ENCODE measurements around the gene LMX1B. TPM values are rescaled to one million over a fixed set of nuclear protein-coding genes. Genes with fewer than 3 reads are reported as not detected.

The LMX1B gene
- total RNA-seq, 1 experiment from 2014 or later, result not detected

GRCh38 chr9:126614088-126614454 is 343 bp downstream of the LMX1B start:
- TF ChIP-seq, protein P1, sequence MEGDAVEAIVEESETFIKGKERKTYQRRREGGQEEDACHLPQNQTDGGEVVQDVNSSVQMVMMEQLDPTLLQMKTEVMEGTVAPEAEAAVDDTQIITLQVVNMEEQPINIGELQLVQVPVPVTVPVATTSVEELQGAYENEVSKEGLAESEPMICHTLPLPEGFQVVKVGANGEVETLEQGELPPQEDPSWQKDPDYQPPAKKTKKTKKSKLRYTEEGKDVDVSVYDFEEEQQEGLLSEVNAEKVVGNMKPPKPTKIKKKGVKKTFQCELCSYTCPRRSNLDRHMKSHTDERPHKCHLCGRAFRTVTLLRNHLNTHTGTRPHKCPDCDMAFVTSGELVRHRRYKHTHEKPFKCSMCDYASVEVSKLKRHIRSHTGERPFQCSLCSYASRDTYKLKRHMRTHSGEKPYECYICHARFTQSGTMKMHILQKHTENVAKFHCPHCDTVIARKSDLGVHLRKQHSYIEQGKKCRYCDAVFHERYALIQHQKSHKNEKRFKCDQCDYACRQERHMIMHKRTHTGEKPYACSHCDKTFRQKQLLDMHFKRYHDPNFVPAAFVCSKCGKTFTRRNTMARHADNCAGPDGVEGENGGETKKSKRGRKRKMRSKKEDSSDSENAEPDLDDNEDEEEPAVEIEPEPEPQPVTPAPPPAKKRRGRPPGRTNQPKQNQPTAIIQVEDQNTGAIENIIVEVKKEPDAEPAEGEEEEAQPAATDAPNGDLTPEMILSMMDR (conservative IDR thresholded peaks at IDR 0.05; ENCODE audit: low read depth, low read length), result no peak
- no peak for TF ChIP-seq EZH2 (IDR thresholded peaks at IDR 0.05; ENCODE audit: borderline replicate concordance, low read depth, low read length, poor library complexity, severe bottlenecking)
- CTCF ChIA-PET, result no interaction called here
- H3K27me3 ChIP-seq (replicated peaks; ENCODE audit: insufficient read depth, low read depth, low read length, poor library complexity), result peaks cover 93% of the 10 kb centered on the region
- intact Hi-C loops (cut with micrococcal nuclease; ENCODE audit: unreplicated experiment), result loop anchor here (5.0 kb wide), 1 partner anchor 78 kb away; no protein-coding TSS in a partner anchor
- no peaks in the 10 kb centered on the region for H3K9me3 ChIP-seq (ENCODE audit: low read depth, low read length, poor library complexity, severe bottlenecking)
- no TSS peak for BruUV-seq (replicated peaks)
- H3K4me1 ChIP-seq (ENCODE audit: insufficient read depth, low read length, poor library complexity, severe bottlenecking), result peaks cover 16% of the 10 kb centered on the region
- H3K27ac ChIP-seq (ENCODE audit: low read depth, low read length, poor library complexity, severe bottlenecking), result no peak overlapping the region
- POLR2A ChIA-PET (ENCODE audit: low non-redundant PET), result no interaction called here
- no peak for DNase-seq (ENCODE audit: low spot score)
- H3K36me3 ChIP-seq (ENCODE audit: insufficient read depth, low read length, poor library complexity, severe bottlenecking), result no peaks in the 10 kb centered on the region
- H3K4me3 ChIP-seq (ENCODE audit: low read depth, low read length, poor library complexity, severe bottlenecking), result no peak overlapping the region

GRCh38 chr9:126614455-126615244 is 922 bp downstream of the LMX1B start:
- intact Hi-C loops (cut with micrococcal nuclease; ENCODE audit: unreplicated experiment), result loop anchor here (5.0 kb wide), 1 partner anchor 78 kb away; no protein-coding TSS in a partner anchor
- no peak overlapping the region for H3K4me3 ChIP-seq (ENCODE audit: low read depth, low read length, poor library complexity, severe bottlenecking)
- no peaks in the 10 kb centered on the region for H3K36me3 ChIP-seq (ENCODE audit: insufficient read depth, low read length, poor library complexity, severe bottlenecking)
- DNase-seq (ENCODE audit: low spot score), result no peak
- H3K27ac ChIP-seq (ENCODE audit: low read depth, low read length, poor library complexity, severe bottlenecking), result no peak overlapping the region
- H3K27me3 ChIP-seq (replicated peaks; ENCODE audit: insufficient read depth, low read depth, low read length, poor library complexity), result peaks cover 93% of the 10 kb centered on the region
- BruUV-seq (replicated peaks), result no TSS peak
- CTCF ChIA-PET, result no interaction called here
- POLR2A ChIA-PET (ENCODE audit: low non-redundant PET), result no interaction called here
- peak; percentile 95 for TF ChIP-seq EZH2 (IDR thresholded peaks at IDR 0.05; ENCODE audit: borderline replicate concordance, low read depth, low read length, poor library complexity, severe bottlenecking)
- TF ChIP-seq, protein P1 (conservative IDR thresholded peaks at IDR 0.05; ENCODE audit: low read depth, low read length), result no peak
- H3K4me1 ChIP-seq (ENCODE audit: insufficient read depth, low read length, poor library complexity, severe bottlenecking), result peaks cover 16% of the 10 kb centered on the region
- no peaks in the 10 kb centered on the region for H3K9me3 ChIP-seq (ENCODE audit: low read depth, low read length, poor library complexity, severe bottlenecking)

- no peak overlapping the region for H3K27ac ChIP-seq (ENCODE audit: low read depth, low read length, poor library complexity, severe bottlenecking)
- ChIA-PET CTCF (no interaction called here), POLR2A (ENCODE audit: low non-redundant PET) (no interaction called here)
- peak; percentile 4 for TF ChIP-seq EZH2 (IDR thresholded peaks at IDR 0.05; ENCODE audit: borderline replicate concordance, low read depth, low read length, poor library complexity, severe bottlenecking)
- TF ChIP-seq, protein P1 (conservative IDR thresholded peaks at IDR 0.05; ENCODE audit: low read depth, low read length), result no peak
- H3K36me3 ChIP-seq (ENCODE audit: insufficient read depth, low read length, poor library complexity, severe bottlenecking), result no peaks in the 10 kb centered on the region
- intact Hi-C loops (cut with micrococcal nuclease; ENCODE audit: unreplicated experiment), result no loop called here
- H3K4me3 ChIP-seq (ENCODE audit: low read depth, low read length, poor library complexity, severe bottlenecking), result no peak overlapping the region
- H3K9me3 ChIP-seq (ENCODE audit: low read depth, low read length, poor library complexity, severe bottlenecking), result no peaks in the 10 kb centered on the region
- DNase-seq (ENCODE audit: low spot score), result no peak
- no TSS peak for BruUV-seq (replicated peaks)
- peaks cover 93% of the 10 kb centered on the region for H3K27me3 ChIP-seq (replicated peaks; ENCODE audit: insufficient read depth, low read depth, low read length, poor library complexity)
- peaks cover 16% of the 10 kb centered on the region for H3K4me1 ChIP-seq (ENCODE audit: insufficient read depth, low read length, poor library complexity, severe bottlenecking)
Observed at GRCh38 chr9:126615245-126615790, 1.6 kb downstream of the LMX1B start.
